Muscle of arm (tissue), 12 donors: ENCODE data around the gene CDC25A. TPM values are rescaled to one million over a fixed set of nuclear protein-coding genes. Genes with fewer than 3 reads are reported as not detected.

Experiments
- DNase-seq: peaks from one replicate; pipeline ENCODE4 v3.0.0-alpha.2; 2013
- polyA plus RNA-seq, 12 donors: library from polyadenylated mRNA; unstranded; fragments of 120-200 nt; gene quantifications; one replicate each; pipeline ENCODE4 v1.2.1, GENCODE V29; 2013; ENCODE audit not compliant: insufficient read length in 12 of 12

Gene CDC25A
- polyA plus RNA-seq, 12 donors: 3.4 to 6.5 (median 4.5) TPM; not detected in 1

DNA sequence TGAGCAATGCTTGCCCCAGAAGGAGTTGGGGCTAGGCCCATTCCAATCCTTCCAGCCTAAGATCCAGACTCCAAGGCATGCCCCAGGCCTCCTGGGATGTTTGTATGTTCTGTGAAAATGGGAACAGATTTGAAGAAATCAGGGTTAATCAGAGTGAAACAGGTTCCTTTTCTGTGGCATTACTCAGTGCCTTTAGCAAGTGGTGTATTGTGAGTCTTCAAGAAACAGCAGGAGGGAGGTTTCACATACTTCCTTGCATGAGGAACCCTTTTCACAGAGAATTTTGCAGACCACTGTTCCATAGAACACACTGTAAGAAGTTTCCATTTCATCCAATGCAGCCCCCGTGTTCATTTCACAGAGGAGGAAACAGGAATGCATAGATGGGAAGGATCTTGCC is 8.4 kb upstream of the CDC25A start:
- no peak for DNase-seq

DNA sequence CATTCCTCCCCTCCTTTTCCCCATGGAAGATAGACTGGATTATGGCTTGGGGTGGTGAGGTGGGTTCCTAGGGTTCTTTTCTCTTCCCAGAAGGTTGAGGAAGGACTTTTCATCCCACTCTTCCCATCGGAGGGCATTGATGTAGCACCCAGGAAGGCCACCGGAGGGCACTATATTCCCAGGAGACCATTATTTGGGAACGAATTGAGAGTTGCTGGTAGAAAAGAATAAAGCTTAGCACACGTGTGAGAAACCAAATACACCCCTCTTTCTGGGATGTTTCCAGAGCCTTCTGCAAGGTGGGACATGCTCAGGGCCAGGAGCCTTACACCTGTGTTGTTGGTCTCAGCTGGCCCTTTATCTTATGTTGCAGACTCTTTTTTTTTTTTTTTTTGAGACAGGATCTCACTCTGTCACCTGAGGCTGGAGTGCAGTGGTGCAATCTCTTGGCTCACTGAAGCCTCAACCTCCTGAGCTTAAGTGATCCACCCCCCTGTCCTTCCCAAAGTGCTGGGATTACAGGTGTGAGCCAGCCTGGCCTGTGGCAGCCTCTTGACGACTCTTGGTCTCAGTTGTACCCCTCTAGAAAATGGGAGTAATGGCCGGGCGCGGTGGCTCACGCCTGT is 6.3 kb upstream of the CDC25A start:
- peak; percentile 36 for DNase-seq

DNA sequence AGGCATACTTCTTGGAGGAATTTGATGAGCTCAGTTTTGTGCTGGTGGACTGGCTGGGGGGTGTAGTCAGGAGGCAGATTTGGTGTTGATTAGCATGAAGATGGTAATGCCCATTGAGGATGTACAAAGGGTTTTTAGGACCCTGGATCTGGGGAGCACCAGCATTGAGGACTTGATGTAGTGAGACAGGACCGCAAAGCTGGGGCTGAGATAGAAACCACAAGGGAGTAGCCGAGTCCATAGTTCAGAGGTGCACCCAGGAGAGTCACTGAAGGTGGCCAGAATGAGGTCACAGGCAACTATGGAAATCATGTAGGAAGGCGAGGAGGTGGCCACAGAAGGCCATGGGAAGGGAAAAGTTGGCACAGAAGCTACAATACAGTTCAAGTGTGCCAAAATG is 2.7 kb upstream of the CDC25A start:
- DNase-seq: no peak

DNA sequence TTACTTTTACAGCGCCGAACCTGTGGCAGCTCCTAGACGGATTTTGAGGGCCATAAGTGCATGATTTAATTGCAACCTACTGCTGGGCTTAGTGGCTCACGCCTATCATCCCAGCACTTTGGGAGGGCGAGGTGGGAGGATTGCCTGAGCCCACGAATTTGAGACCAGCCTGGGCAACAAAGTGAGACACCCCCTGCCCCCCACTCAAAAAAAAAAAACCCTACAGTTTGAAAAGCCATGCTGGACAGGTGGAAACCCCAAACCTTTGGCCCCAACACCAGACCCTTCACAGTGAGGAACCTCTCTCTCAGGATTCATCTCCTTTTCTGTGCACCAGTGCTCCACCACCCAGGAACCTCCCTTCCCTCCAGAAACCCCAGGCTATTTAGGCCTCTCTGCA is 1.1 kb upstream of the CDC25A start:
- DNase-seq: no peak

DNA sequence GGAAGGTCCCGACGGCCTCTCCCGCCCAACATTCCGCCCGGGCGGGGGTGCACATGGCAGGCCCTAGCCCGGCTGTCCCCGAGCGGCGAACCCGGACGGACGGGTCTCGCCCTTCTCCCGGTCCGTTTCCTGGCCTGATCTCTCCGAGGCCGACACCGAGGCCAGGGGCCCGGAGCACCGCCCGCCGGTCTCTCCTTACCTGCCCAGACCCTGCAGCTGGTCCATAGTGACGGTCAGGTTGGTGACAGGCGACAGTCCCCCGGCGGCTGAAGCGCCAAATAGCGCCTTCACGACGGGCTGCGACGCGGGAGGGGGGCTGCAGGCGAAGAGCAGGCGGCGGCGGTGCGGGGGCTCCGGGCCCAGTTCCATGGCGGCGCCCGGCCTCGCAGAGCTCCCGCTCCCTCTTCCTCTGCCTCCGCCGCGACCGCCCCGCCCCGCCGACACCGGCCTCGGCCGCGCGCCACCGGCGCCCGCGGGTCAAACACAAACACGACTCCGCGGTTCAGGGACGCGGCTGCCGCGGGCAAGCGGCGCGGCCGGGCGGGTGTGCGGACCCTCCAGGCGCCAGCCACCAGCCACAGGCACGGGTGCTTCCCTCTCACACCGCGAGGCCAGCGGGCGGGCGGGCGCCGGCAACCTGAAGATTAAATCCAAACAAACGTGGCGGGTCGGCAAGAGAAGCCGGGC is 495 bp downstream of the CDC25A start:
- peak; percentile 2 for DNase-seq

DNA sequence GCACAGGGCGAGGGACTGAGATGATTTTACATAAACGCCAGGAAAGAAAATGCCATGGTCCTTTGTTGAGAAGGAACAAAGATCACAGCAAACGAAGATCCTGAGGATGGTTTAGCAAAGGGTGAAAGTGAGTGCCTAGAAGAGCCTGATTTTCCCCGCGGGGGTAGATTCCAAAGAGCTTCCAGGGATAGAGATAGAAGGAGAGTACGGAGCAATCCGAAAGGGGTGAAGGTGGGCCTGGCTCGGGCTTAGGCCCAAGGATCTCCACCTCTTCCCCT is 977 bp downstream of the CDC25A start:
- DNase-seq: no peak

DNA sequence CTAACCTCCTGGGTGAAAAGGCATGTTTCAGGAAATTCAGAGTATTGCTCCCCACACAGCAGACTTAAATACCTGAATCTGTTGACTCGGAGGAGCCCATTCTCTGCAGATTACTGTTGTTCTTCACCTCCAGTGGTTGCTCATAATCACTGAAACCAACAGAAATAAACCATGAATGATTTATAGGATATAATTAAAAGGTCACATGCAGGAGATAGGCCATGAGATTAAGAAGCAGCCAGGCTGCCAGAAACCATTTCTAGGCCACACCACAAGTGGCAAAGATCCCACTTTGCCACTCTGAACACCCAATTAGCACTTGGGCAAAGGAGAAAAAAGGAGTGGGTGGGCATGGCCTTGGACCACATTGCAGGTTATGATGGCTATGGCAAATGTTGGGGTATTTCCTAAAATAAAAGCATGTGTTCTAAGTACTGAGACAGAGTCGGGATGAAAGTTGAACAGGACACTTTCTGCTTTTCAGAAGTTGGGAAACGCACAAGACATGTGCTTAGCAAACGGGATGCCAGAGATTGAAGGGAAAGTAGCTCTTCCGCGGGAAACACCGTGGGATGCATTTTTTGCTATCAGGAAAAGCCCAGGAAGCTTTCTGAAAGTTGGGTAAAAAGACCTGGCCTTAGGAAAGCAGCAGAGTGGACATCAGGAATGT is 1.5 kb downstream of the CDC25A start:
- no peak for DNase-seq

DNA sequence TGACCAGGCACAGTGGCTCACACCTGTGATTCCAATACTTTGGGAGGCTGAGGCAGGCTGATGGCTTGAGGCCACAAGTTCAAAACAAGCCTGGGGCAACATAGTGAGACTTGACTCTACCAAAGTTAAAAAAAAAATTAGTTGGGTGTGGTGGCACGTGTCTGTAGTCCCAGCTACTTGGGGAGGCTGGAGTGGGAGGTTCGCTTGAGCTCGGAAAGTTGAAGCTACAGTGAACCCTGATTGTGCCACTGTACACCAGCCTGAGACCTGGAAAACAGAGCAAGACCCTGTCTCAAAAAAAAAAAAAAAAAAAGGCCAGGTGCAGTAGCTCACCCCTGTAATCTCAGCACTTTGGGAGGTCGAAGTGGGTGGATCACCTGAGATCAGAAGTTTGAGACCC is 3.1 kb downstream of the CDC25A start:
- no peak for DNase-seq

DNA sequence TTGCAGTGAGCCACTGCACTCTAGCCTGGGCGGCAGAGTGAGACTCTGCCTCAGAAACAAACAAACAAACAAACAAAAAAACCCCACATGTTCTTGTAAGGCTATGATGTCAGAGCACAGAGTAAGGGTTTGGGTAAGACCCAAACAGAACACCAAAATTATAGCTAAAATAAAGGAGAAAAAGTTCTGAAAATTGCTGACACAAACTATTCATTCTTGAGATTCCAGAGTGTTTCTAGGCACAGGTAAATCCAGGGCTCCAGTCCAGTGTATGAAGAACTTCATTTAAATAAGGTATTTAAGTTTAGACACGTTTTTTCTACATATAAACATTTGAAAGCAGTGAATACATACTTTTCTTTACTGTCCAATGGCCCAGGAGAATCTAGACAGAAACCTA is 3.9 kb downstream of the CDC25A start:
- DNase-seq: no peak

DNA sequence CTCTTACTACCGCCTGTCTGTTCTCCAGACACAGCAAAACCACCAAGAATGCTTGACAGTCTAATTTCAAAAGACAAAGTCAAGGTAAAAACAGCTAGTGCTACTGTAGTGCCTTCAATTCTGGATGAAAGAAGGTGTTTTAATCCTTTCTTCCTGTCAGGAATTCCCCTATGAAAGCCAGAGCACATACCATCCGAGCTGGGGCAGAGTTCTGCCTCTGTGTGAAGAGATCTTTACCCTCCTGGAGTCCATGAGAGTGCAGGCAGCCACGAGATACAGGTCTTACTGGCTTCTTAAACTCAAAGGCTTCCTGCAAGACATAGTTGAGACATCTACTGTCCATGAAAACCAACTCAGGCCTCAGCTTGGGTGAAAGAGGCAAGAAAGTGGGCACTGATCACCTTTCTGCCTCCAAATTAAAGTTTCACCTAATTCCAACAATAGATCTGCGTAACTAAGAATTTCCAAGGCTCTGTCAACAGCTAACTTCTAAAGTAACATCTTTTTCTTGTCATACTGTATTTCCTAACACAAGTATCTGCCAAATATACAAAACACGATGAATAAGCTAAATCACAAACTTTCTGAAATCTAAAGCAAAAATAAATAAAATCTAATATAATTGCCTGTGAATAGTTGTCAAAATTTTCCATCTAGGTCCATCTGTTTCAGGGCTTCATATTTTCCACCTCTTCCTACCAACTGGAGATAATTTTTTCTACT is 7.5 kb downstream of the CDC25A start:
- DNase-seq: no peak

DNA sequence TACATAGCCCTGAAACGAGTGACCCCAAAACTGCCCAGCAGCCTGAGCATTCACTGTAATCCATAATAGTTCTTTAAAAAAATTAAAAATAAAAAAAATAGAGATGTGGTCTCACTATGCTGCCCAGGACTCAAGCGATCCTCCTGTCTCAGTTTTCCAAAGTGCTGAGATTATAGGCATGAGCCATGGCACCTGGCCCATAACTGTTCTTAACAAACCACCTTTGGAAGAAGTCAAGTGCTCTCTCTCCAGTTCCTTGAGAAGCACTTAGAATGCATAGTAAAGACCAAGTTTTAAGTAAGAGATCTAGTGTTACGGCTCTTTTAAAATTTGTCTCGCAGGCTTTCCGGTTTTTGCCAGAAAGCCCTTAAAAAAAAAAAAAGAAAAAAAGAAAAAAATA is 8.2 kb downstream of the CDC25A start:
- no peak for DNase-seq

DNA sequence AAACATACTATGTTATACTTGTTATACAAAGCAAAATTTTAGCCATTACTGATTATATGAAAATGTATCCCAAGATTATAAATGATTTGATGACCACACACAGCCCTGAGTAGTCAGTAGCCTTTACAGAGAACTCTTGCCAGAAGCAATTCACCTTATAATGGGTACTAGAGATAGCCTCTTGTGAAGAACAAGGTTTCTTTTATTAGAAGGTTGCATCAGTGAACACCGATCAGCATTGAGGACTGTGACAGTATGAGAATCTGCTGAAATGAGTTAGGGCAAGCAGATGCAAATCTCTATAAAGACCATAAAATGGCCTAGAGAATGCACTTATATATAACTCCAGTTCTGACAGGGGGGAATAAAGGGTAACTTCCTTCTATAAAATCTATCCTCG is 10.1 kb downstream of the CDC25A start:
- no peak for DNase-seq

DNA sequence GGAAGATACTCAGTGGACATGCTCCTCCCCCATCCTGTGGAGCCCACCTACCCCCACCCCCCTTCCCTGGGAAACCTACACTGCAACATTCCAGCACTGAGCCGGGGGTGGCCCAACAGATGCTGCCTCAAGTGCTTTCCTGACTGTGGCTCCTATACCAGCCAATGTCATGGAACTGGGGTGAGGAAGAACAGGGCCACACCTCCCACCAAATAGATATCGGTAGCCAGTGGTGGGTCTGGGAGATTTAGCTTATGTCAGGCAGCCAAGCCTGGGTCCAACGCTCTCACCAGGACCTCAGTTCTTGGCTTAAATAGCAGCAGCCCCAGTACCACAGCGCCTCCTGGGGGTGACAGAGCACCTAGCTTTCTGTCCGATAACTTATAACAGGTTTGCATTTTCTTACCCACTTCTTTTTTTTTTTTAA is 30.3 kb downstream of the CDC25A start:
- peak; percentile 31 for DNase-seq

DNA sequence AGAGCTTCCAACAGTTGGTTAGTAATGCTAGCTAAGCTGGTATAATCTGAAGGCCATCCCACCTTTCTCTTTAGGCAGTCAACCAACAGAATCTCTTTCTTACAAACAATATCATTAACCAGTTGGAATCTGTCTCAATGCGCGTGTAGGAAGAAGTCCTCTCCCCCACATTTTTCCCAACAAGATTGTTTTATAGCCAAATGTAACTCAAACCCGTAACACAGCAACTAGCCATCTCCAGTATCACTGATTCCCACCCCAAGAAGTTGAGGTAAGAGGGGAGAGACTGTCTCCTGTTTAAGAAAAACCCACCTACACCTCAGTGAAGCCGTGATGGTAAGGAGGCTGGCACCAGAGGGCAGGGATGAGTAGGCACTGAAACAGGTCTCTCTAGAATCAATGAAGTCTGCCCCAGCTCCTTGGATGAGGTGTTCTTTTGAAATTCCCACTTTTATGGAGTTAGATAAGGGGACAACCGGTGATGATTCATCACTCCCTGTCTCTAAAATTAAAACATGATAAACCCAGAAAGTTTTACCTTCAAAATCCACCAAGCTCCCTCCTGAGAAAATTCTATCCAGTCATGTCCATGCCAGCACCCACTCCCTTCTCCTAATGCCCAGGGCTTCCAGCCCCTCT is 30.9 kb downstream of the CDC25A start:
- no peak for DNase-seq

DNA sequence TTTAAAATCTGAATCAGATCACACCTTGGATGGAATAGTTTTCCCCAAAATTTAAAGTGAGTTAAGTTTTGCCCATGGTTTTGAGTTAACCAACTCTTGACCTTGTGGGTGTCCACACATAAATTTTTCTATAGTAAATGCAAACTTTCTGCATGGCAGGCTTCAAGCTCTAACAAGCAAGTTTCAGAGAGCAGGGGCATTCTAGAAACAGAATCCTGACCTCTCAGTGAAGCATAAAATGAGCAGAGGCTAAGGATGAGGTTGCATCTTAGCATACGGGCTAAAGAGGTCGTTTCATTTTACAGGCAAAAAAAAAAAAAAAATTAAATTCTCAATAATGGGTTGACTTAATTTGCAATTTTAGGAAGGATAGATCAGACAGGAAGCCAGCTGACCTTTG is 32.1 kb downstream of the CDC25A start:
- DNase-seq: no peak

DNA sequence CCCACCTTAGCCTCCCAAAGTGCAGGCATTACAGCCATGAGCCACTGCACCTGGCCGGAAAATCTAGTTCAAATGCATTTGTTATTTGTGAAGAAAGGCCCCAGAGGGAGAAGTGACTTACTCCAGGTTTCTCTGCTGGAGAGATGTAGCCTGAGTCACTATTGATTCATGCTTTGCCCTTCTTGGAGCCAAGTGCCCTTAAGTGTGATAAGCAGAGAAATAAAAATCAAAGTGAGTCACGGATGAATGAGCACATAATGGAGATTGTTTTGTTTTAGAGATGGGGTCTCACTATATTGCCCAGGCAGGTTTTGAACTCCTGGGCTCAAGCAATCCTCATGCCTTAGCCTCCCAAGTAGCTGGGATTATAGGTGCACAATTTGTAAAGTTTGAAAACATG is 33.1 kb downstream of the CDC25A start:
- DNase-seq: no peak

DNA sequence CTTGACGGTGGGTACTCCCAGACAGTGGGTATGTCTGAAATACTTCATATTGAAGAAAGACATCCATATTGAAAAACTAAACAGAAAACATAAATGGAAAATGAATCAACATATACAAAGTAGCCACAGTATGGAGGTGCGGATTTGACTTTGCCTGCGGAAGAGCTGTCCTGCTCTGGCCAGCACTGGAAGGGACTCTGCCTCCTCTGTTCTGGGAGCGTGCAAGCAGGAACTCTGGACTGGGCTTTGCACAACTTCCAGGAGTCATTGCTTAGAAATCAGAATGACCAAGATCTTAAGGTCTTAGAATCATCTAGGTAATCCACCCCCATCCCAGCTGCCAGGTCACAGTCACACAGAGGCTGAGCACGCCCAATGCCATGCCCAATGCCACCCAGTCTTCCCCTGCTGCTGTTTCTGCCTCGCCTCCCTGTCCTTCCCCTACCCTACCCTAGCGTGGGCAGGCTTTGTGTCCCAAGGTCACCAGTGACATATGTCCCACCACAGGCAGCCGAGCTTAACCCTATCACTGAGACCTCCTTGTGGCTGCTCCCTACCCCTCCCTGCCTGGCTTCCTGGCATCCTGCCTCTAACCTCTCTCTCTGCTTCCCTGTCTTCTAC is 36.3 kb downstream of the CDC25A start:
- DNase-seq: no peak

DNA sequence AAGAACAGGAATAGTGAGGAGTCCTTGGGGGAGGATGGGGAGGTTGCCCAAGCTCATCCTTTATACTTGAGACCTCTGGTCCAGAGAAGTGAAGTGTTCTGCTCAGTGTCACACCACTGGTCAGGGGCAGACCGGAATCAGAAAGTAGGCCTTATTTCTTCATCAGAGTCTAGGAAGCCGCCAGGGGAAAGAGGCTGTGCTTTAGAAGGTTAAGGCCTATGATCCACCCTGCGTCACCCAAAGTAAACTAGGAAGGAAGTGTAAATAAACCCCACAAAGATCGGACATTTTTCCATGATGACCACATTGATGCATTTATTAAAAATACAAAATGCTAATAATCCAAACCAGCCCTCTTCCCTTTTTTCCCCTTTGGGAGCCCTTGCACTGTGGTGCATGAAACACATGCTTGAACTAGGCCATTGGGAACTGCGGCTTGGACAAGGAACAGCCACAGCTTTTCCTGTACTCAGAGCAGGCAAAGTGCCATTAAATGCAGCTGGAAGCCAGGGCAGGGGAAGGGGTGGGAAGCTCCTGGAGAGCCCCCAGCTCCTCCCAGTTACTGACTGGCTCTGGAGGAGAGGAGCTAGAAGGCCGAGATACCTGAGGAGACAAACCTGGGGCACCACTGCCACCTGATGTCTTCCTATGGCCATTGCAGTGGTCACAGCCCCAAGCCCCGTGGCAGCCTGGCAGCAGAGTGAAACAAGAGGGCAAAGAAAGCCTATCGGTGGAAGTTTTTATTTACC is 37.0 kb downstream of the CDC25A start:
- peak; percentile 86 for DNase-seq

DNA sequence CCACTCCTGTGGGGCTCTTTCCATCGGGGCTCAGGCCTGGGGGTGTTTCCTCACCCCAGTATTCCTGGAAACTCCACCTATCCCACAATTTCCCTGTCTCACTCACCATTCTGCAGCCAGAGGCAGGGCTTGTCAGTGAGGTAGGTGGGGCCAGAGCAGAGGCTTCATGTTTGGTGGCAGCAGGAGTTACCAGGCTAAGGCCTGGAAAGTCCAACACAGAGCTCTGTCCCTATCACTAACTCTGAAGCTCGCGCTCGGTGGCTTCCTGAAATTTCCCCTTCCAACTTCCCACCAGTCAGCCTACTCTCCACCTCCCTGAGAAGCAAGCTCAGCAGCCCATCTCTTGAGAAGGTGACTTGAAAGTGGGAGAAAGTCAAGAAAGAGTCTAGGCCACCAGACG is 44.2 kb downstream of the CDC25A start:
- no peak for DNase-seq

DNA sequence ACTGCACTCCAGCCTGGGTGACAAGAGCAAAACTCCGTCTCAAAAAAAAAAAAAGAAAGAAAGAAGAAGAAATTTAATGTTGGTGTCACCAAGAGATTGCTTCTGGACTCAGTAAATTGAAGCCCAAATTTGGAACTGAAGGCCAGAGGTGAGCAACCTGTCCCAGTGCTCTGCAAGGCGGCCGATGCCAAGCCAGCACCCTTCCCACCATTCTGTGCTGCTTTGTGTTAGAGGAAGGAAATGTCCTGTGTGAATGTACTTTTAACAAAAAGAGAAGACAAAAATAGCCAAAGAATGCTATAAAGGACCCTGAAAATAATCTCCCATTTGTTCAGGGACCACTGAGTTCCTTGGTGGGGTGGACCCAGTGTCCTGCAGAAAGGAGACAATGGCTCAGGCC is 44.6 kb downstream of the CDC25A start:
- no peak for DNase-seq

DNA sequence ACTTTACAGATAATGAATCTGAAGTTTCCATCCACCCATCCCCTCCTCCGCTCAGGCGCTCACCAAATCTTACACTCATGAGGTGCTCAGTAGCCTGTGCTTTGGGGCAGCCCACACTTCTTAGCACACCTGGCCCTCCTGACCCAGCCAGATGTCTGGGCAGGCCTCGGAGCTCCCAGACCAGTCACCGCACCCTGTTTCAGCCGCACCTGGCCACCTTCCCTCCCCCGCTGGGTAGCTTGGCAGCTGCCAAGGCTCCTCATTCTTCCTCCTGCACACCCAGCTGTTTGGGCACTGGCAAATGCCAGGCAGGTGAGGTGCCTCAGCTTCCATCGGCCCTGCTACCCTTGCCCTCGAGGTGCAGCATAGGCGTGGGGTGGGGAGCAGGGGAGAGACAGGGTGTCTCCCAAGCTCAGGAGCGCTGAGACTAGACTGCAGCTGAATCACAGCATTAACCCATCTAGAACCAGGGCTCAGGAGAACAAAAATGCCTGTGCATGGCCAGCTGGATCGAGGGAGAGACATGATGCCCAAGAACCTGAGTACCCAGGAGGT is 45.8 kb downstream of the CDC25A start:
- DNase-seq: no peak
